HG02970 (cell line): ENCODE measurements around the gene METAP1D.
"Not testable (repeated sequence)": the region's sequence is repeated elsewhere in the genome, so short reads cannot be mapped to it uniquely, and the experiment has no call there.

Experiments
- ATAC-seq: cut with Tn5 transposase; IDR thresholded peaks from one replicate; pipeline ENCODE4 v1.9.1; 2021; ENCODE audit warnings: mild to moderate bottlenecking, moderate library complexity, moderate number of reproducible peaks; ENCODE audit not compliant: unreplicated experiment, low FRiP score

METAP1D gene

DNA sequence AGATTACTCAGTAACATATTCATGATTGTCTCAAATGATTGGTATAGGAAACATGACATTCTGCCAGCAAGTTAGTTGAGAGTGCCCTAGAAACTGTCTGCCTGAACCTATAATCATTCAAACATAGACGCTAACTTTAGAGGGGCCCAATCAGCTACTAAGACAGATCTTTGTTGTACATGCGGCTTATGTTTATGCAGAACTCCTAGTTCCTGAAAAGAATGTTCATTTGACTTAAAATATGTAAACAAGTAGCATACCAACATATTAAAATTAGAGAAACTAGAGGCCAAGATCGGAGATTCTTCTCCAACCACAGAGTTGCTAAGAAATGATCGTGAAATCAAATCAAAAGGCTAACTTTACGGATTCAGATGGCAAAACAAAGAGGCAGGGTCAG, 4.2 kb upstream of the METAP1D start:
- no peak for ATAC-seq

DNA sequence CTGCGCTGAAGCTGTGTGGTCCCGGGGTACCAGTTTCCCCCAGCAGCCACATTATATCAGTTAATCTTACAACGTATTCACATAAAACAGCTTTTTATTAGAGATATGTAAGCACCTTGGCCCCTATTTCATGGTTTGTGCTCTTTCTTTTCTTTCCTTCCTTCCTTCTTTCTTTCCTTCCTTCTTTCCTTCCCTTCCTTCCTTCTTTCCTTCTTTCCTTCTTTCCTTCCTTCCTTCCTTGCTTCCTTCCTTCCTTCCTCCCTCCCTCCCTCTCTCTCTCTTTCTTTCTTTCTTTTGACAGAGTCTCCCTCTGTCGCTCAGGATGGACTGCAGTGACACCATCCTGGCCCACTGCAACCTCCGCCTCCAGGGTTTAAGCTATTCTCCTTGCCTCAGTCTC, 3.7 kb upstream of the METAP1D start:
- ATAC-seq = no peak

DNA sequence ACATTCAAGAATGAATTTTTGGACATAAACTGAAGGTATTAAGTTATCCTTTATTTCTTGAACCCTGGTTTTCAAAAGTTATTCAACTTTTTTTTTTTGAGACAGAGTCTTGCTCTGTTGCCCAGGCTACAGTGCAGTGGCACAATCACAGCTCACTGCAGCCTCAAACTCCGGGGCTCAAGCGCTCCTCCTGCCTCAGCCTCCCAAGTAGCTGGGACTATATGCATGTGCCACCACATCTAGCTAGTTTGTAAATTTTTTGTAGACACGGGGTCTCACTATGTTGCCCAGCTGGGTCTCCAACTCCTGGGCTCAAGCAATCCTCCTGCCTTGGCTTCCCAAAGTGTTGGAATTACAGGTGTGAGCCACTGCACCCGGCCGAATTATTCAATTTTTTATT, 2.7 kb upstream of the METAP1D start:
- not testable (repeated sequence) for ATAC-seq

DNA sequence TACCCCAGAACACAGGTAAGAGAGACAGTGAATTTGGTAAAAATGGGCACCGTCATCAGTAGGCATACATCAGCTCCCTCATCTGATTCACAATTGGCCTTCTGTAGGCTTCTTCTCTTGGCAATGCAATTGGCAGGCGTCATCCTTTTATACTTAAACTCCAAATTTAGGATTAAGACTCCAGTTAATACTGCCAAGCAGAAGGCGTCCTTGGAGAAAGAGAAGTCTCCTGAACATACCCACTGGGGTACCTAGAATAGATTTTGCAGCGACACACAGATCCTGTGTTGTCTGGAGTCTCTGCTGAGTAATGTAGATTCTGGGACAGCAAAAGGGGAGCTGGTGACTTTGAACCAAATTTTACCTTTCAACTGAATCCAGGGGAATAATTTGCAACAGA, 592 bp upstream of the METAP1D start:
- no peak for ATAC-seq

DNA sequence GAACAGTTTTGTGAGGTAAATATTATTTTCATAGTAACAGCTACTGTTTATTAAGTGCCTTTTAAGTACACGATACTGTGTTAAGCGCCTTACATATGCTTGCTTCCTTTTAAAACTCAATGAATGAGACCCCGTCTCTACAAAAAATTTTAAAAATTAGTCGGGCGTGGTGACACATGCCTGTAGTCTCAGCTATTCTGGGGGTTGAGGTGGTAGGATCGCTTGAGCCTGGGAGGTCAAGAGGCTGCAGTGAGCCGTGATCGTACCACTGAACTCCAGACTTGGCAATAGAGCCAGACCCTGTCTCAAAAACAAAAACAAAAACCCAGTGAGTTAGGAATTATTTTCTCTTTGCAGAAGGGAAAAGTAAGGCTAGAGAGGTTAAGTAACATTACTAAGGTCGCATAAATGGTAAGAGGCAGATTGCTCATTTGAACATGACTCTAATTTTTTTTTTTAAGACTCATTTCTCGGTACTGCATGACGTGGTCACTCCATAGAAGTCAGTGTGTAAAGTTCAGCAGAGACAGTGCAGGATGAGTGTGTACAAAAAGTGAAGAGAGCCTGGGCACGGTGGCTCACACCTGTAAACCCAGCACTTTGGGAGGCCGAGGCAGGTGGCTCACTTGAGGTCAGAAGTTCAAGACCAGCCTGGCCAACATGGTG, 1.1 kb downstream of the METAP1D start:
- no peak for ATAC-seq

DNA sequence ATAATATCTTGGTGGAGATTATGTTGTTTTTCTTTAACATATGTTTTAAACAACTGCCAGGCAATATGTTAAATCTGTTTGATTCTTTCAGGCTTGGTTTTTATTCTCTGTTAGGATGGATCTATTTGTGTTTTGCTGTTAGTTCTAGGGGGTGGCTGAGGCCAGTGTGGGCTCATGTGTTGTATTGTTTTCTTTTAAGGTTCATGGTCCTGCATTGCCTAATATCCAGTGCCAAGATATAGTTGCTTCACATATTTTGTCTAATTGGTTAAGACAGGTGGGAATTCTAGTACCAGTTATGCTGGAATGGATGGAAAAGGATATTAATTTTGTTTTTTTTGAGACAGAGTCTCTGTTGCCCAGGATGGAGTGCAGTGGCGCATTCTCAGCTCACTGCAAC, 7.6 kb downstream of the METAP1D start:
- no peak for ATAC-seq

DNA sequence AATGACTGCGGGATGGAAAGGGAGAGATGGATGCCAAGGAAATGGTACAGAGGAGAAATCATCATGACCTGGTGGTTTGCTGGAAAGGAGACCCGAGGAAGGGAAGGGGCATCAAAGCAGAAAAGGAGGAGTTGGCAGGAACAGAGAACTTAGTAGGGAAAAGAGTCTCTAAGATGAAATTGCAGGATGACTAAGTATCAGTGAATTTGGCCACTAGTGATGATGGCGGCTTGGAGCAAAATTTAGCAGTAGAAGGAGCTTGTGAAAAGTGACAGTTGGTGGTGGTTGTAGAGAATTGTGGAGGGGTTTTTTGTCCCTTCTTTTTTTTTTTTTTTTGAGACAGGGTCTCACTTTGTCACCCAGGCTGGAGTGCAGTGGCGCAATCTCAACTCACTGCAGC, 10.1 kb downstream of the METAP1D start:
- ATAC-seq = no peak

DNA sequence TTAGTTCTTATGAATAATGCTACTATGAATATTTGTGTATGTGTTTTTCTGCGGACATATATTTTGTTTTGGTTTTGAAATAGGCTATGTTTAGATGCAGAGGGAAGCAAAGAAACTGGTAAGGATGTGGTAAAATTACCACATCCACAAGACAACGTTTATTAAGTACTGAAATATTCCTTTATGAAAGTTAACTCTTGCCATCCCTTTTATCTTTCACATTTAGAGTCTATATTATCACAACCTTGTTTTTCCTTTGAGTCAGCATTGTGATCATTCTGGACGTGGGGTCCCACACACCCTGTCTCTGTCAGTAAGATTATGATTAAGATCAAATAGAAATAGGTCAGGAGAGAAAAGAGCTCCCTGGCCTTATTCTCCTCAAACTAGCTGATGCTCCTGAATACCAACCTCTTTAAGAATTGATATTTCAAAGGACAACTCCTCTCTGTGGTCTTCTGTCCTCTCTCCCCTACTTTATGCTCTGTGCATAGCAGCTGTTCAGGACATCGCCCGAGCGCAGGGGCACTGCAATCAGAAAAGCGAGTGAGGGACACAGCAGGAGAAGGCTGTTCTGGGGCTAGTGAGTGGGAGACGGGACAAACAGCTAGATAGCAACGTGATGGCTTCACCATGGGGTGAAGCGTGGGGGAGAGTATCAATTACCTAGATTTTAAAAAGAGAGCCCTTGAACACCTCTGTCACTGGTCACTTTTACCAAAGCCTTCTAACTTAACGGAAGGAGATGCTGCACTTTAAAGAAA, 12.2 kb downstream of the METAP1D start:
- no peak for ATAC-seq

DNA sequence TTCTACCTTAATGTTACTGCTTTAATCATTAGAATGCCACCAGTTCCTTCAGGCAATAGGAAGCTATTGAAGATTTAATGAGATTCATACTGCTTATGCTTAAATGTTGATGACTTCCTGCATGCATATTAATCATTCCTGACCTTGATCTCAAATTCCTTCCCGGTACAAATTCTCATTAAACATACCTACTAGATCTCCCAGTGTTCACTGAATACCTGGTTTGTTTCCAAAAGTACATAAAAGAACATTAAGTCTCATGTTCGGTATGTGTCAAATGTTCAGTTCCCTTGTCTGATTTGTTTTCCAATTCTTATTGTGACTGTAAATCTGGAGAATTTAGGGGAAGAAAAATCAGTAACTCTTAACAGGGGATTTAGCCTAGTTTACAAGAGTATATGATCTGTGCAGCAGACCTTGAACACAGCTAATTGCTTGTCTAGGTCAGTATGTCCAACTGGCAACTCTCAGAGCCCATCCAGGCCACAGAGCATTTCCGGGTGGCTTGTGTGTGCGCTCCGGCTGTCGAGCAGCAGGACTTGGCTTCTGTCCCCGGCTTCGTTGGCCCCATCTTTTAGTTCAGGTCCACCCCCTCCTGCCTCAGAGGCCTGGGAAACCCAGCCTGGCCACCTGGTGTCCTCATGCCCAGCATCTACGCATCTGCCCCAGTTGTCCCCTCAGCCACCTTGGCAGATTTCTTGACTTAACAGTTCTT, 13.1 kb downstream of the METAP1D start:
- no peak for ATAC-seq

DNA sequence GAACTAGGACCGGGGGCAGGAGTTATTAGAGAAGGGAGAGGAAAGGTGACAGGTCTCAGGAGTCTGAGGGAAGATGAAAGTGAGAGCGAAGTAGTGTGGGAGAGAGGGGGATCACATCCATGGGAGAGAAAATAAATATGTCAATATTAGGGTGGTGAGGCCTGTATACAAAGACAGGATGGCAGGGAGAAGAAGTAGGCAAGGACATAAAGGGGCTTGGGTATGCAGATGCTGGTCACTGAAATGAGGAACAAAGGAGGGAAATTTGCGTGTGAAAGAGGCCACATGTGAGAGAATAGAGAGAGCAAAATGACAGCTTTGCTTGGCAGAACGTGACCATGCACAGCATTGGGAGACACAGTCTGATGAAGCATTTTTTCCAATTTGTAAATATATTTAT, 13.6 kb downstream of the METAP1D start:
- no peak for ATAC-seq

DNA sequence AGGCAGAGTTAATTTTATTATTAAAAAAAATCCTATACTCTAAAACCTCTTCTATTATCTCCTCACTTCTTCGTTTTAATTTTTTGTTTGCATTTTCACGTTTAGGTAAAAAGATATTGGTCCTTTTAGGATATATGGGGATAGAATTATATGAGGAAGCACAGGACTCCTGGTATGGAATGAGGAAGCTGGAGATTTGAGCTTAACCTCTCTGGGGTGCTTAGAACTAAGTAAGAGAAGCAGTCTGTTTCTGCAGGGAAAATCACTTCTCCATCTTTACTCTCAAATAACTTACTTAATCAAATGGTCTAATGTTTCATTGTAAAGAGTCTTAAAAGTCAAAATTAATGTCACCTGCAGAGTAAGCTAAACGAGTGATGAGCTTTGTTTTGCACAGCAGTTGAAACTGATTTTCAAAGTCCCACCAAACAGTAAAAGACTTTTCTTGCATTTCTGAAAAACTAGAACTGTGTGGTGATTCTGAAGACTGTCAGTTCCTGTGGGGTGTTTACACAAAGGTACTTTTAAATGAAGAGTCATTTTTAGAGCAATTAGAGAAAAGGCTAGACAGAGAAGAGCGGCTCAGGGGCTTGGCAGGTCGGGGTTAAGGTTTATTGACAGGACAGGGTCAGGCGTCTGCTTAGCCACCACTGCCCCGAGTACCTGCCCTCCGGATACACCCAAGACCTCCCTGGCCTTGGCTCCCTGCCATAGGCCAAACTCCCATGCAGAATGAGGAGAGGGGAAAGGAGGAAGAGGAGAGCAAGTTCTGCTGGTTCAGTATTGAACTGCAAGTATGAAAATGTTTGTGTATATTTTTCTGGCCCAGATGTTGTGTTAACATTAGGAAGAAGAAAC, 21.6 kb downstream of the METAP1D start:
- no peak for ATAC-seq

DNA sequence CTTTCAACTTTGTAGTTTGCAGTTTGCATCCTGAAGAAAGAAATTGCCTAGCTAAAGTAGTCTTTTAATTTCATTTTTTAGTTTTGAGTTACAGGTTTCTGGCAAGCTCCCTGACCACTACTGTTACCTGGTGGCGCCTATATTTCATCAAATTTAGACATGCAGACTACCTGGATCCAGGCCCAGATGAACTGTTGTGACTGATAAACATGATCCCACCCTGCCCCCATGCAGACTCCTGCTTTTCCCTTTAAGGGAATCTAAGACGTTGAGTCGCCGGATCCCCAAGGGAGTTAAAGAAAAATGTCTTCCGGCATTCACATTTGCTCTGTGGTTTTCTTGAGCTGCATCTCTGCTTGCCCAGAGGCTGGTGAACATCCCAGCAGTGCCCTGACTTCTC, 22.2 kb downstream of the METAP1D start:
- ATAC-seq = no peak

DNA sequence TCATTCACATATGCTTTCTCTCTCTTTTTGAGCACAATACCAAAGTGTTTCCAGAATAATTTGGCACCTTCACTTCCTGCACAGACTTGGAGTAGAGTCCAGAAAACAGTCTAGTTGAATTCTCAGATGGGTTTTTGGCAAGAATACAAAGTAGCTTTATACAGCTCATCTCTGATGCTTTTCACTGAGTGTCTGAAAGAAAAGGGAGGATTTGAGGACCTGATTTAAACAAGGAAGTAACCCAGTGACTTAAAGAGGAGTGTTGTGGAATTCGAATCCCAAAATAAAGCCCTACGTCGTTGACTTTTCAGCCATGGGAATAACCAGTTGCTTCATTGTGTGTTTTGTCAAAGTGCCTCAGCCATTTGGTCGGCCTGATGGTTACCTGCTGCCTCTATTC, 31.8 kb downstream of the METAP1D start:
- no peak for ATAC-seq

DNA sequence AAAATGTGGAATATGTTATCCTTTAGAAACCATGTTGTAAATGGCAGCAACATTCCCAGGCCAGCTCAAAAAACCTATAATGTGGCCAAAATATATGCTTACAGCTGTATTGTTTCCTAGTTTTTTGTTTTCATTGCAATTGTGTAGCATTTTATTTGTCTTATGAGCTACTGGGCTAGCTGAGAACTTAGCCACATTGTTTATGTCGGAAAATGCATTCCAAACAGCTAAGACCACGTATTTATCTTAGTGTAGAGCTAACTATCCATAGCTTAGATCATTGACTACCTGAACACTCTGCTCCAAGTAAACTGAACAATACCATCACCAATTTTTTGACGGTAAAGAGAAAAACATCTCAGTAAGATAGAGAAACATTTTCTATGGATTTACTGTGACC, 38.4 kb downstream of the METAP1D start:
- no peak for ATAC-seq

DNA sequence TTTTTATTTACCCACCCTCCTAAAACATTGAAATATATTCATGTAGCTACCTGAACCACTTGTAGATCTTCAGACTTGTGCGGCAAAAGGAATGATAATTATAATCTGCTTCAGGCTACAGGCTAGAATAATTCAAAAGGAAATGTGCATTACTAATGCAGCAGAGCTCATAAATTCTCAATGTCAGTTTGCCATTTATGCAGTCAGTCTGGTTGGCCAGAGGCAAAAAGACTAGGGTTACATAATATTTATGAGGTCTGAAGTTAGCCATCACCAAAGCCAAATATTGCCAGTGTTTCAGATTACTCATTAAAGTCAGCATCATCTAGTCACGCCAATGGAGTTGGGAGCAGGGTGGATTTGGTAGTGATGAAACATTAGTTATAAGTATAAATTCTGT, 38.9 kb downstream of the METAP1D start:
- ATAC-seq = no peak

DNA sequence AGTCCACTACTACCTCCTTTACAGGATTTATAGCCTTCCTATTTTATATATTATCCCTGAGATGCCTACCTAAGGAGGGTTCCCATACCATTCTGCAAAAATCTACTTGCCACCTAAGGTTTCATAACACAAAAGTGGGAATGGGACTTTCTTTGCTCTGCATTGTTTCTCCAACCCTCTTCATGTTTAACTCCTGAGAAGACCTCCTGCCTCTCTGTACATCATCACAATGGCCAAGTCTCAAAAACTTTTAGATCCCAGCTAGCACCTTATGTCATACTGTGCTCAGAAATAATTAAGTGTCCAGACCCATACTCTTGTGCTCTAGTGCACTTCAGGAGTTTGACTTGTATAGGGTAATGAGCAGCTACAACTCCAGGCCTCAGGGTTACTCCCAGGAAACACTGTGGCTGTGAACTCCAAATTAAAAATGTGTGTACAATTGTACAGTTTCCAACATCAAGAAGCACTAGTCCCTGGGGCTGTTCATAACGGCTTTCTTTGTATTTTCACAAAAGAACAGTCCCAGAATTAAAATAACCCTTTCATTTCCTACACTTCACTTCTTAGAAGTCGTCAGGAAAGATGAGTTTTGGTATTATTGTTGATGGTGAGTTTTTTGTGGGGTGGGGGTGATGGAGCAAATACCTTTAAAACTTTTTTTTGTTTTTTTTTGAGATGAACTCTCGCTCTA, 39.4 kb downstream of the METAP1D start:
- no peak for ATAC-seq

DNA sequence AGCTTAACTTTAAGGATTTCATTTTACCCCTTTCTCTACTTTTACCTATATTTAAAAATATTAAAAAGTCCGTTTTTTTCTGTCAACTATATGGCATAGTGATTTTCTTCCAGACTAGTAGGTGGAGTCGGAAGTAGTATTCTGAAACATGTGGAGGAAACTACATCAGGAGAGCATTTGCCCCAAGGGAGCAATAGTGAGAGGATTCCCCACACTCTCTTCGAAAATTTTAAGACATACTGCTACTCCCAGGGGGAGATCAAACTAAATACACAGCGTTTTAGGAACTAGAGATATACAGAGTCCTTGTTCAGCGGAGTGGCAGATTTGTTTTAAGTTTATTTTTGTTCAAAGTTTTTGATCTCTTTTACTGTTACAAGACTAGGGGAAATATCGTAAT, 40.6 kb downstream of the METAP1D start:
- ATAC-seq = no peak

DNA sequence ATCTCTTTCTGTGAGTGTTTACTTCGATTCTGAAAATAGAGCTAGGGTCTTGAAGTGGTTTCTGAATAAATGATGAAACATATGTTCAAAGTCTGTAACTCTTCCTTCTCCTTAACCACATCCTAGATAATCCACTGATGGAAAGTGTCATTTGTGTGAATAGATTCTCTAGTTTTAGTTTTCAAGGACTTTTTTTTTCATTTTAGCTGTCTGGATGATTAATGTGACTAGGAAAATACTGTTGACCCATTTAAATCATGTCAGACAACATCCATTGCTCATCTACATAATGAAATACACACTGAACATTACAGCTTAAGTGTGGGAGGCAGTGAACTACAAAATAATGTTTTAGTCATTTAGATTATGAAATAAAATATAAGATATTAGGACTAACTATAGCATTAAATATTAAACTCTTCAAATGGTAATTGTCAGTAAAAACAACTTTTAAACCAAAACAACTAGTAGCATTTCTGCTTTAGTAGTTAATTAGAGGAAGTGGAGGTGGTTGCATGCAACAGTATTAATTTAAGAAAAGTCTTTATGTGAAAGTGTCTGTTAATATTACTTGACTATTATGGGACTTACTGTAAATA, 46.4 kb downstream of the METAP1D start:
- no peak for ATAC-seq

DNA sequence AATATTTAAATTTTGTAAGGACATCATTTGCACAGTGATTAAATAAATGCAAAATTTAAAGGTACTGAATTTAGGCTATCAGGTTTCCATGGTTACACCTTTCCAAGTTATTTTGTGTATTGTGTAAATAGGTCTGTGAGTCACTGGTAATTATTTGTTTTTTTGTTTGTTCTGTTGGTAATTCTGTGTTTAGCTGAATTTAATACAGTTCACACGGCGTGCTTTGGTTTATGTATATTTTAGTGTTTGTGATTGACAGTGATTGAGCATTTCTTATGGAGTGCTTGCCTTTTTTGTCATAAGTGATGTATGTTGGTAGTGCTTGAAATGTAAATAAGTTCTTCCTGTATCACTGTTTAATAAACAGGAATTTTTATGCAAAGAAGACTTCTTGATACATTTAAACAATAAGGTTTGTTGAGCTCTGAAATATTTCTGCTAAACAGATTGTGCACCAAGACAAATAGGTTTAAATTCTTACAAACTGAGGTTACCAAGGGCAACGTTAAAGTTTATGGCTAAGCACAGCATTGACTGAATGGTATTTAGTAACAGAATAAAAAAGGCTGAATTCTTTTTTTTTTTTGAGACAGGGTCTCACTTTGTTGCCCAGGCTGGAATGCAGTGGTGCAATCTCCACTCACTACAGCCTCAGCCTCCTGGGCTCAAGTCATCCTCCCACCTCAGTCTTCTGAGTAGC, 47.3 kb downstream of the METAP1D start:
- ATAC-seq = no peak
